HepG2 (cell line): Measurements from ENCODE around the gene JPT2. TPM values are rescaled to one million over a fixed set of nuclear protein-coding genes. Genes with fewer than 3 reads are reported as not detected.

Experiments used
- BHLHE40 ChIP-seq: IDR thresholded peaks from 2 replicates; pipeline ENCODE4 v1.6.1; 2011; ENCODE audit warnings: low read length, improper control_type of control experiment
- KDM4B ChIP-seq: sonication (generic); formaldehyde crosslinking; IDR thresholded peaks from 2 replicates; pipeline ENCODE4 v1.4.0; 2020; ENCODE audit warnings: missing genetic modification reagents
- MYC ChIP-seq: sonication (generic); formaldehyde crosslinking; IDR thresholded peaks from 2 replicates; pipeline ENCODE4 v1.9.0; 2021; ENCODE audit warnings: missing genetic modification reagents, borderline replicate concordance
- U2AF1 ChIP-seq: fragments of 200-400 bp; formaldehyde crosslinking; optimal IDR thresholded peaks from 2 replicates; pipeline ENCODE3; 2017; ENCODE audit warnings: mild to moderate bottlenecking, low read depth, low read length
- ZFP37 ChIP-seq: sonication (generic); formaldehyde crosslinking; IDR thresholded peaks from 2 replicates; pipeline ENCODE4 v1.4.0; 2020; ENCODE audit warnings: missing genetic modification reagents, borderline replicate concordance
- ZFX ChIP-seq: sonication (generic); formaldehyde crosslinking; IDR thresholded peaks from 2 replicates; pipeline ENCODE4 v1.4.0; 2020; ENCODE audit warnings: mild to moderate bottlenecking, low read depth, missing genetic modification reagents, moderate library complexity
- ZFY ChIP-seq: sonication (generic); formaldehyde crosslinking; IDR thresholded peaks from 2 replicates; pipeline ENCODE4 v1.4.0; 2020; ENCODE audit warnings: missing genetic modification reagents
- ZNF230 ChIP-seq: sonication (generic); formaldehyde crosslinking; IDR thresholded peaks from 2 replicates; pipeline ENCODE4 v1.4.0; 2020; ENCODE audit warnings: mild to moderate bottlenecking, missing genetic modification reagents
- ZNF274 ChIP-seq: sonication (generic); formaldehyde crosslinking; IDR thresholded peaks from 2 replicates; pipeline ENCODE4 v1.5.1; 2020; ENCODE audit warnings: mild to moderate bottlenecking, missing genetic modification reagents
- ZNF30 ChIP-seq: sonication (generic); formaldehyde crosslinking; IDR thresholded peaks from 2 replicates; pipeline ENCODE4 v1.5.0; 2020; ENCODE audit warnings: mild to moderate bottlenecking, missing genetic modification reagents
- ZNF563 ChIP-seq: sonication (generic); formaldehyde crosslinking; IDR thresholded peaks from 2 replicates; pipeline ENCODE4 v1.8.0; 2022; ENCODE audit warnings: mild to moderate bottlenecking, moderate library complexity, missing genetic modification reagents
- ZNF629 ChIP-seq: sonication (generic); formaldehyde crosslinking; conservative IDR thresholded peaks from 2 replicates; pipeline ENCODE4 v1.5.0; 2020; ENCODE audit warnings: missing genetic modification reagents
- ZNF703 ChIP-seq: sonication (generic); formaldehyde crosslinking; IDR thresholded peaks from 2 replicates; pipeline ENCODE4 v1.5.1; 2020; ENCODE audit warnings: missing genetic modification reagents, mild to moderate bottlenecking, moderate library complexity, borderline replicate concordance
- ZNF709 ChIP-seq: sonication (generic); formaldehyde crosslinking; IDR thresholded peaks from 2 replicates; pipeline ENCODE4 v1.5.0; 2020; ENCODE audit warnings: mild to moderate bottlenecking, missing genetic modification reagents
- polyA plus RNA-seq, 8 experiments: library from polyadenylated mRNA; depleted of rRNA in 3 of 8; stranded (reverse) in 7 of 8; unstranded in 1 of 8; fragments of >200 nt; fragmentation: Illumina TruSeq in 4 of 8; extraction: Trizol in 4 of 8; gene quantifications; 2 replicates each; pipeline versions ENCODE4 v1.2.1 to v1.2.3, GENCODE V29; 2011 to 2016; ENCODE audit warnings: low read depth in 4 of 8, missing spikeins in 1 of 8, mixed read lengths in 1 of 8; ENCODE audit not compliant: insufficient read depth in 1 of 8
- total RNA-seq, 5 experiments: library from RNA; depleted of rRNA; stranded (reverse); fragments of >200 nt; fragmentation: Illumina TruSeq; extraction: Trizol; gene quantifications; 2 replicates each; pipeline ENCODE4 v1.2.3, GENCODE V29; 2016; ENCODE audit warnings: low read depth in 1 of 5
- TF ChIP-seq, protein P1 (sequence below): sonication (generic); formaldehyde crosslinking; IDR thresholded peaks from 2 replicates; pipeline ENCODE4 v1.5.1; 2020; ENCODE audit warnings: mild to moderate bottlenecking, missing genetic modification reagents, moderate library complexity
- TF ChIP-seq, protein P2 (sequence below): sonication (generic); formaldehyde crosslinking; IDR thresholded peaks from 2 replicates; pipeline ENCODE4 v1.9.0; 2022; ENCODE audit warnings: low read depth, missing genetic modification reagents
- TF ChIP-seq, protein P3 (sequence below): sonication (generic); formaldehyde crosslinking; IDR thresholded peaks from 2 replicates; pipeline ENCODE4 v1.8.0; 2022; ENCODE audit warnings: missing genetic modification reagents, mild to moderate bottlenecking, borderline replicate concordance
- TF ChIP-seq, protein P4 (sequence below): sonication (generic); IDR thresholded peaks from 2 replicates; pipeline ENCODE4 v1.6.1; 2016; ENCODE audit warnings: low read depth, borderline replicate concordance
- TF ChIP-seq, protein P5 (sequence below): sonication (generic); formaldehyde crosslinking; IDR thresholded peaks from 2 replicates; pipeline ENCODE4 v1.4.0; 2020; ENCODE audit warnings: mild to moderate bottlenecking, missing genetic modification reagents

Gene JPT2
- total and polyA plus RNA-seq, 2 of the 13 experiments (the other 11 are each of a cell fraction or from before 2014, with no cell fraction given) = 53.5 to 89.4 TPM

DNA sequence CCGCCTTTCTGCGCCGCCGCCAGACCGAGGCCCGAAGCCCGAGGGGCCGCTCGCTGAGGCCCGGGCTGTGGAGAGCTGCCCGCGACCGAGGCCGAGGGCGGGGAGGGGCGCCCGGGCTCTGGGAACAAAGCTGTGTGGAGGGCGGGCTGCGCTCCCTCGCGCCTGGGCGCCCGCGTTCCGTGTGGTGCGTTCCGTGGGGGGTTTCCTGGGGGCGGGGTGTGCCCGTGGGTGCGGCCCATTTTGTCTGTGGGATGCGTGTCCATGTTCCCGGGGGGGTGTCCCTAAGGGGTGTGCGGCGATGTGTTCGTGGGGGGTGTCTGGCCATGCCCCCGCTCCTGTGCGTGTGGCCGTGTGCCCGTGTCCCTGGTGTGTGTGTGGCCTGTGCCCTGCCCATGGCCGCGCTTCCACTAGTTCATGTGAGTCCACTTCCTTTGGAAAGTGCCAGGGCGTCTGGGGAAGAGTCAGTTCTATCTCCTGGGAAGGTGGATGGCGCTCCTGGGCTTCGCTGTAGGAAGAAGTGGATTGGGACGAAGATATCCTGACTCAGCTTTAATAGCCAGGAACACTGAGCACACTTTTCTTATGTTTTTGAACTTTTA, 520 bp downstream of the JPT2 start (continued):
- TF ChIP-seq ZNF274 (CRISPR knock-in tag) (peak; percentile 61; the same call in 1 of the 2 replicates), ZNF30 (CRISPR knock-in tag) (no peak), ZFX (CRISPR knock-in tag) (peak; percentile 67; the same call in 1 of the 2 replicates), U2AF1 (no peak), MYC (CRISPR knock-in tag) (peak; percentile 8; the same call in 1 of the 2 replicates), ZNF703 (CRISPR knock-in tag) (no peak), ZNF629 (CRISPR knock-in tag) (no peak), ZFY (CRISPR knock-in tag) (peak; percentile 72), ZNF709 (no peak), ZFP37 (CRISPR knock-in tag) (no peak), ZNF563 (CRISPR knock-in tag) (no peak; the same call in 1 of the 2 replicates), KDM4B (no peak), ZNF230 (CRISPR knock-in tag) (no peak), BHLHE40 (peak; percentile 6; the same call in 1 of the 2 replicates)
- TF ChIP-seq, protein P1, sequence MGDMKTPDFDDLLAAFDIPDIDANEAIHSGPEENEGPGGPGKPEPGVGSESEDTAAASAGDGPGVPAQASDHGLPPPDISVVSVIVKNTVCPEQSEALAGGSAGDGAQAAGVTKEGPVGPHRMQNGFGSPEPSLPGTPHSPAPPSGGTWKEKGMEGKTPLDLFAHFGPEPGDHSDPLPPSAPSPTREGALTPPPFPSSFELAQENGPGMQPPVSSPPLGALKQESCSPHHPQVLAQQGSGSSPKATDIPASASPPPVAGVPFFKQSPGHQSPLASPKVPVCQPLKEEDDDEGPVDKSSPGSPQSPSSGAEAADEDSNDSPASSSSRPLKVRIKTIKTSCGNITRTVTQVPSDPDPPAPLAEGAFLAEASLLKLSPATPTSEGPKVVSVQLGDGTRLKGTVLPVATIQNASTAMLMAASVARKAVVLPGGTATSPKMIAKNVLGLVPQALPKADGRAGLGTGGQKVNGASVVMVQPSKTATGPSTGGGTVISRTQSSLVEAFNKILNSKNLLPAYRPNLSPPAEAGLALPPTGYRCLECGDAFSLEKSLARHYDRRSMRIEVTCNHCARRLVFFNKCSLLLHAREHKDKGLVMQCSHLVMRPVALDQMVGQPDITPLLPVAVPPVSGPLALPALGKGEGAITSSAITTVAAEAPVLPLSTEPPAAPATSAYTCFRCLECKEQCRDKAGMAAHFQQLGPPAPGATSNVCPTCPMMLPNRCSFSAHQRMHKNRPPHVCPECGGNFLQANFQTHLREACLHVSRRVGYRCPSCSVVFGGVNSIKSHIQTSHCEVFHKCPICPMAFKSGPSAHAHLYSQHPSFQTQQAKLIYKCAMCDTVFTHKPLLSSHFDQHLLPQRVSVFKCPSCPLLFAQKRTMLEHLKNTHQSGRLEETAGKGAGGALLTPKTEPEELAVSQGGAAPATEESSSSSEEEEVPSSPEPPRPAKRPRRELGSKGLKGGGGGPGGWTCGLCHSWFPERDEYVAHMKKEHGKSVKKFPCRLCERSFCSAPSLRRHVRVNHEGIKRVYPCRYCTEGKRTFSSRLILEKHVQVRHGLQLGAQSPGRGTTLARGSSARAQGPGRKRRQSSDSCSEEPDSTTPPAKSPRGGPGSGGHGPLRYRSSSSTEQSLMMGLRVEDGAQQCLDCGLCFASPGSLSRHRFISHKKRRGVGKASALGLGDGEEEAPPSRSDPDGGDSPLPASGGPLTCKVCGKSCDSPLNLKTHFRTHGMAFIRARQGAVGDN (CRISPR knock-in tag) = peak; percentile 73
- TF ChIP-seq, protein P2, sequence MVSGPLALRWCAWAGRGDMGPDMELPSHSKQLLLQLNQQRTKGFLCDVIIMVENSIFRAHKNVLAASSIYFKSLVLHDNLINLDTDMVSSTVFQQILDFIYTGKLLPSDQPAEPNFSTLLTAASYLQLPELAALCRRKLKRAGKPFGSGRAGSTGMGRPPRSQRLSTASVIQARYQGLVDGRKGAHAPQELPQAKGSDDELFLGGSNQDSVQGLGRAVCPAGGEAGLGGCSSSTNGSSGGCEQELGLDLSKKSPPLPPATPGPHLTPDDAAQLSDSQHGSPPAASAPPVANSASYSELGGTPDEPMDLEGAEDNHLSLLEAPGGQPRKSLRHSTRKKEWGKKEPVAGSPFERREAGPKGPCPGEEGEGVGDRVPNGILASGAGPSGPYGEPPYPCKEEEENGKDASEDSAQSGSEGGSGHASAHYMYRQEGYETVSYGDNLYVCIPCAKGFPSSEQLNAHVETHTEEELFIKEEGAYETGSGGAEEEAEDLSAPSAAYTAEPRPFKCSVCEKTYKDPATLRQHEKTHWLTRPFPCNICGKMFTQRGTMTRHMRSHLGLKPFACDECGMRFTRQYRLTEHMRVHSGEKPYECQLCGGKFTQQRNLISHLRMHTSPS (CRISPR knock-in tag) = 0 out of 2 replicates have a peak, but pooled peaks have one; percentile 30
- TF ChIP-seq, protein P3, sequence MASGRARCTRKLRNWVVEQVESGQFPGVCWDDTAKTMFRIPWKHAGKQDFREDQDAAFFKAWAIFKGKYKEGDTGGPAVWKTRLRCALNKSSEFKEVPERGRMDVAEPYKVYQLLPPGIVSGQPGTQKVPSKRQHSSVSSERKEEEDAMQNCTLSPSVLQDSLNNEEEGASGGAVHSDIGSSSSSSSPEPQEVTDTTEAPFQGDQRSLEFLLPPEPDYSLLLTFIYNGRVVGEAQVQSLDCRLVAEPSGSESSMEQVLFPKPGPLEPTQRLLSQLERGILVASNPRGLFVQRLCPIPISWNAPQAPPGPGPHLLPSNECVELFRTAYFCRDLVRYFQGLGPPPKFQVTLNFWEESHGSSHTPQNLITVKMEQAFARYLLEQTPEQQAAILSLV (CRISPR knock-in tag) = peak; percentile 83; the same call in 1 of the 2 replicates
- TF ChIP-seq, protein P4, sequence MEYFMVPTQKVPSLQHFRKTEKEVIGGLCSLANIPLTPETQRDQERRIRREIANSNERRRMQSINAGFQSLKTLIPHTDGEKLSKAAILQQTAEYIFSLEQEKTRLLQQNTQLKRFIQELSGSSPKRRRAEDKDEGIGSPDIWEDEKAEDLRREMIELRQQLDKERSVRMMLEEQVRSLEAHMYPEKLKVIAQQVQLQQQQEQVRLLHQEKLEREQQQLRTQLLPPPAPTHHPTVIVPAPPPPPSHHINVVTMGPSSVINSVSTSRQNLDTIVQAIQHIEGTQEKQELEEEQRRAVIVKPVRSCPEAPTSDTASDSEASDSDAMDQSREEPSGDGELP = no peak
- TF ChIP-seq, protein P5, sequence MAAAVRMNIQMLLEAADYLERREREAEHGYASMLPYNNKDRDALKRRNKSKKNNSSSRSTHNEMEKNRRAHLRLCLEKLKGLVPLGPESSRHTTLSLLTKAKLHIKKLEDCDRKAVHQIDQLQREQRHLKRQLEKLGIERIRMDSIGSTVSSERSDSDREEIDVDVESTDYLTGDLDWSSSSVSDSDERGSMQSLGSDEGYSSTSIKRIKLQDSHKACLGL (CRISPR knock-in tag) = 0 out of 2 replicates have a peak, but pooled peaks have one; percentile 3
